ENCODE results near the gene EVI2A.
"Not testable (repeated sequence)": the region's sequence is repeated elsewhere in the genome, so short reads cannot be mapped to it uniquely, and the experiment has no call there.

The EVI2A gene

GRCh38 chr17:31318851-31319661, 2.4 kb downstream of the EVI2A start:
- no peak overlapping the region for H3K9ac ChIP-seq (ENCODE audit: insufficient read length)
- DNase-seq (ENCODE audit: low read depth, low spot score) = no peak
- no peak overlapping the region for H3K27ac ChIP-seq
- no peaks in the 10 kb centered on the region for H3K9me3 ChIP-seq (ENCODE audit: low read depth, low read length)
- H3K4me3 ChIP-seq = no peak overlapping the region
- no peaks in the 10 kb centered on the region for H3K36me3 ChIP-seq (ENCODE audit: insufficient read depth, low read length)
- TF ChIP-seq FOXP2 (optimal IDR thresholded peaks at IDR 0.05; ENCODE audit: control extremely low read depth, extremely low read length, insufficient read depth) (no peak), POLR2AphosphoS5 (IDR thresholded peaks at IDR 0.05; ENCODE audit: borderline replicate concordance, low read depth, low read length) (no peak), EZH2 (IDR thresholded peaks at IDR 0.05) (no peak)

DNA sequence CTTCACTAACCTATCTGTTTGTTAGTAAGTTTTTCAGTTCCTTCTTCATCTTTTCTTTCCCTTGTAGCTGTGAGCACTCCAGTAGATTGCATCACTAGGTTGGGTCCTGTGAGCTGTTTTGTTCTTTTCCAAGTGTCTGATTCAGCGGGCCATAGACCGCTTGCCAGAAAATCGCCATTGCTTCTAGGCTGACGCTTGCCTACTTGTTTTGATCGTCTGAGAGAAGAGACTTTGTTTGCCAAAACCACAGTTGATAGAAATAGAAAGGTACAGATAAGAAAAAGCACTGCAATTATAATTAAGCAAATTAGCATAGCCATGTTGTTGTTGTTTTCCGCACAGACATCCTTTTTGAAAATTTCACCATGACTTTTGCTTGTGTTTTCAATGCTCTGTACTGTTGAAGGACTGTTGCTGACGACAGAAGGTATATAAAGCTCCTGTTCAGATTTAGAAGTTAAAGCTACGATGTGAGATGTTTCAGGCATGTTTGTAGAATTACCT, 3.1 kb downstream of the EVI2A start:
- no peak overlapping the region for H3K9ac ChIP-seq (ENCODE audit: insufficient read length)
- H3K9me3 ChIP-seq (ENCODE audit: low read depth, low read length) = no peaks in the 10 kb centered on the region
- TF ChIP-seq FOXP2 (optimal IDR thresholded peaks at IDR 0.05; ENCODE audit: control extremely low read depth, extremely low read length, insufficient read depth) (no peak), EZH2 (IDR thresholded peaks at IDR 0.05) (no peak), POLR2AphosphoS5 (IDR thresholded peaks at IDR 0.05; ENCODE audit: borderline replicate concordance, low read depth, low read length) (no peak)
- no peaks in the 10 kb centered on the region for H3K36me3 ChIP-seq (ENCODE audit: insufficient read depth, low read length)
- no peak overlapping the region for H3K27ac ChIP-seq
- DNase-seq (ENCODE audit: low read depth, low spot score) = no peak
- H3K4me3 ChIP-seq = no peak overlapping the region

- DNase-seq (ENCODE audit: low read depth, low spot score) = no peak
- Histone ChIP-seq H3K4me3 (no peak overlapping the region), H3K9ac (ENCODE audit: insufficient read length) (no peak overlapping the region), H3K9me3 (ENCODE audit: low read depth, low read length) (no peaks in the 10 kb centered on the region), H3K27ac (peak overlapping the region; percentile 91; the same call in 1 of the 2 replicates), H3K36me3 (ENCODE audit: insufficient read depth, low read length) (no peaks in the 10 kb centered on the region)
- no peak for TF ChIP-seq FOXP2 (optimal IDR thresholded peaks at IDR 0.05; ENCODE audit: control extremely low read depth, extremely low read length, insufficient read depth)
Measured at GRCh38 chr17:31314782-31315100, 6.7 kb downstream of the EVI2A start.

DNA sequence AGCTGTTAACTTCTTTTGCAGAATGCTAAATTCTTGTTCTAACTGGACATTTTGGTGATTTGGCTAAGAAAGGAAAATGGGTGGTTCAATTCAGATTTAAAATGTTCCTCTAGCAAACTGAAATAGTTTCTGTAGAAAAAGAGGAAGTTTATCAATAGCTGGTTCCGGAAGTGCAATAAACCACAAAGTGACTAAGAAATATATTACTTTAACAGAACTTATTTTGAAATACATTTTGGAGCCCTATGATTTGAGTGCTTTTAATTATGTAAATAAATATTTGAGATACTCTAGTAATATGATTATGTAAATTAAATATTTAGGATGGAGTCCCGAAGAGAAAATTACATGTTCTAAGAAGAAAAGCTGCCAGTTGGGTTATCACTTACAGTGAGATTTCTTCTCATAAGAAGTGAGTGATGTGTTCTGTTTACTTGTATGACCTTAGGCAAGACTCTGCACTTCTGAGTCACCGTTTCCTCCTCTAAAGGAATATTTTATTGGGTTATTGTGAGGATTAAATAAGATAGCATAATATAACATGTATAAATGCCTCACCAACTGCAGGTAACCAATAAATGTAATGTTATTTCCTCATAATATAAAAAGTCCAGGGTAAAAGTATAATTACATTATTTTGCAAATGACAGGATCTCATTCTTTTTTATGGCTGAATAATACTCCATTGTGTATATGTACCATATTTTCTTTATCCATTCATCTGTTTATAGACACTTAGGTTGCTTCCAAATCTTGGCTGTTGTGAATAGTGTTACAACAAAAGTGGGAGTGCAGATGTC, 7.2 kb downstream of the EVI2A start, which contains the start of gene EVI2B:
Gene EVI2B (minus strand): TSS at position 73 of the 800 bp plus-strand sequence. CDS start 8,445 bp downstream, outside the sequence.
- Histone ChIP-seq H3K4me3 (peak within 1 kb of the TSS; percentile 19; the same call in 1 of the 2 replicates), H3K9ac (ENCODE audit: insufficient read length) (no peak within 1 kb of the TSS), H3K9me3 (ENCODE audit: low read depth, low read length) (no peaks in the 10 kb centered on the region), H3K27ac (peak within 1 kb of the TSS; percentile 91), H3K36me3 (ENCODE audit: insufficient read depth, low read length) (no peaks in the 10 kb centered on the region)
- DNase-seq (ENCODE audit: low read depth, low spot score) = peak; percentile 90
- TF ChIP-seq FOXP2 (optimal IDR thresholded peaks at IDR 0.05; ENCODE audit: control extremely low read depth, extremely low read length, insufficient read depth) (no peak), EZH2 (IDR thresholded peaks at IDR 0.05) (no peak), POLR2AphosphoS5 (IDR thresholded peaks at IDR 0.05; ENCODE audit: borderline replicate concordance, low read depth, low read length) (no peak; the same call in 1 of the 2 replicates)

- H3K27ac ChIP-seq; H3K9me3 ChIP-seq (ENCODE audit: low read depth, low read length); H3K4me3 ChIP-seq; H3K36me3 ChIP-seq (ENCODE audit: insufficient read depth, low read length); DNase-seq (ENCODE audit: low read depth, low spot score); H3K9ac ChIP-seq (ENCODE audit: insufficient read length): not testable (repeated sequence)
Measured at GRCh38 chr17:31312223-31312622, 9.2 kb downstream of the EVI2A start.

- TF ChIP-seq EZH2 (IDR thresholded peaks at IDR 0.05) (no peak), POLR2AphosphoS5 (IDR thresholded peaks at IDR 0.05; ENCODE audit: borderline replicate concordance, low read depth, low read length) (no peak), FOXP2 (optimal IDR thresholded peaks at IDR 0.05; ENCODE audit: control extremely low read depth, extremely low read length, insufficient read depth) (no peak)
- no peak overlapping the region for H3K9ac ChIP-seq (ENCODE audit: insufficient read length)
Measured at GRCh38 chr17:31311526-31311925, 9.9 kb downstream of the EVI2A start.

GRCh38 chr17:31310886-31311285, 10.5 kb downstream of the EVI2A start:
- no peaks in the 10 kb centered on the region for H3K9me3 ChIP-seq (ENCODE audit: low read depth, low read length)
- no peak for DNase-seq (ENCODE audit: low read depth, low spot score)
- TF ChIP-seq EZH2 (IDR thresholded peaks at IDR 0.05) (no peak), POLR2AphosphoS5 (IDR thresholded peaks at IDR 0.05; ENCODE audit: borderline replicate concordance, low read depth, low read length) (no peak), FOXP2 (optimal IDR thresholded peaks at IDR 0.05; ENCODE audit: control extremely low read depth, extremely low read length, insufficient read depth) (no peak)
- no peak overlapping the region for H3K9ac ChIP-seq (ENCODE audit: insufficient read length)
- no peak overlapping the region for H3K4me3 ChIP-seq
- H3K36me3 ChIP-seq (ENCODE audit: insufficient read depth, low read length) = no peaks in the 10 kb centered on the region
- no peak overlapping the region for H3K27ac ChIP-seq

More at GRCh38 chr17:31311526-31311925, 9.9 kb downstream of the EVI2A start:
- no peaks in the 10 kb centered on the region for H3K36me3 ChIP-seq (ENCODE audit: insufficient read depth, low read length)
- H3K9me3 ChIP-seq (ENCODE audit: low read depth, low read length) = no peaks in the 10 kb centered on the region
- no peak overlapping the region for H3K27ac ChIP-seq
- H3K4me3 ChIP-seq = no peak overlapping the region
- no peak for DNase-seq (ENCODE audit: low read depth, low spot score)

DNA sequence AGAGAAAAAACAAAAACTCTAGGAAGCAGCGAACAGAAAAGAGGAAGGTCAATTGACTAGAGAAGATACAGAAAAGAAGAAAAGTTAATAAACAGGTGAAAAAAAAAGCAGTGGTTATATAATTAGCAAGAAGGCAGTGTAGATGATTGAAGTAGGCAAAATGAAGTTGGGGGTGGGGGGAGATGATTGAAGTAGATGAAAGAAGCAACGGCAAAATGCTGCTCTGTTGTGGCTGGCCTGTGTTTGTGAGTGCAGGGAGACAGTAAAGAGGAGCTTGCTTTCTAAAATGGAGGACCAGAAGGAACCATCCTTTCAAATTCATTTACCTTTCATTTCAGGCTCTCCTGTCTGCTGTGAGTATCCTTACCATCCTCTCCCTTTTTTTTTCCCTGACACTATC, 11.2 kb downstream of the EVI2A start:
- H3K36me3 ChIP-seq (ENCODE audit: insufficient read depth, low read length) = no peaks in the 10 kb centered on the region
- TF ChIP-seq FOXP2 (optimal IDR thresholded peaks at IDR 0.05; ENCODE audit: control extremely low read depth, extremely low read length, insufficient read depth) (no peak), POLR2AphosphoS5 (IDR thresholded peaks at IDR 0.05; ENCODE audit: borderline replicate concordance, low read depth, low read length) (no peak), EZH2 (IDR thresholded peaks at IDR 0.05) (no peak)
- no peak for DNase-seq (ENCODE audit: low read depth, low spot score)
- no peak overlapping the region for H3K27ac ChIP-seq
- H3K9ac ChIP-seq (ENCODE audit: insufficient read length) = no peak overlapping the region
- H3K4me3 ChIP-seq = no peak overlapping the region
- H3K9me3 ChIP-seq (ENCODE audit: low read depth, low read length) = no peaks in the 10 kb centered on the region
